Liver (tissue), 3 donors: ENCODE data around the gene ACSL4.

Source experiments
- EGR1 ChIP-seq, 2 donors: IDR thresholded peaks; 2 replicates each; pipeline ENCODE4 v1.6.1; 2016 to 2018; ENCODE audit warnings: antibody characterized with exemption in 2 of 2, low read depth in 2 of 2
- REST ChIP-seq: IDR thresholded peaks from 2 replicates; pipeline ENCODE4 v1.6.1; 2016; ENCODE audit warnings: antibody characterized with exemption, mild to moderate bottlenecking
- SP1 ChIP-seq: IDR thresholded peaks from 2 replicates; pipeline ENCODE4 v1.6.1; 2018; ENCODE audit warnings: antibody characterized with exemption, mild to moderate bottlenecking
- TAF1 ChIP-seq: conservative IDR thresholded peaks from 2 replicates; pipeline ENCODE4 v1.6.1; 2016; ENCODE audit warnings: antibody characterized with exemption, mild to moderate bottlenecking
- TF ChIP-seq, protein P1 (sequence below): fragments of 150-350 bp; IDR thresholded peaks from 2 replicates; pipeline ENCODE4 v1.5.1; 2017; ENCODE audit warnings: improper control_type of control experiment, low read depth, low read length; ENCODE audit not compliant: missing input control
- donor health status: healthy.
- donor health status: healthy.

DNA sequence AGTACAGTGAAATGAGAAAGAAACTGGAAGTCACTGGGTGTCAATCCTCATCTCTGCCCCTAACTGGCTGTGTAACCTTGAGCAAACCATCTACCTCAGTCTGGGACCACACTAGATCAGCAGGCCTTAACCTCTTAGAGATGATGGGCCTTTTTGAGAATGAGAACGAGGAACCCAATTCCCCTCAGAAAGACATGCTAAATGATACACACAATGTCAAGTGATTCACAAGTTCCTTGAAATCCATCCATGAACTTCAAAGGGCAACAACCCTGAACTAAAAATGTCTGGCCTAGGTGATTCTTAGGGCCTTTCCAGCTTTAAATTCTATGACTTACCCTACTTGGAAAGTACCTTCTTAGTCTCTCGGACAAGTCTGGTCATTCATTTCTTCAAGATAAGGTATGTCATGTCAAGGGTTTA is 47.4 kb downstream of the ACSL4 start:
- TF ChIP-seq, protein P1, sequence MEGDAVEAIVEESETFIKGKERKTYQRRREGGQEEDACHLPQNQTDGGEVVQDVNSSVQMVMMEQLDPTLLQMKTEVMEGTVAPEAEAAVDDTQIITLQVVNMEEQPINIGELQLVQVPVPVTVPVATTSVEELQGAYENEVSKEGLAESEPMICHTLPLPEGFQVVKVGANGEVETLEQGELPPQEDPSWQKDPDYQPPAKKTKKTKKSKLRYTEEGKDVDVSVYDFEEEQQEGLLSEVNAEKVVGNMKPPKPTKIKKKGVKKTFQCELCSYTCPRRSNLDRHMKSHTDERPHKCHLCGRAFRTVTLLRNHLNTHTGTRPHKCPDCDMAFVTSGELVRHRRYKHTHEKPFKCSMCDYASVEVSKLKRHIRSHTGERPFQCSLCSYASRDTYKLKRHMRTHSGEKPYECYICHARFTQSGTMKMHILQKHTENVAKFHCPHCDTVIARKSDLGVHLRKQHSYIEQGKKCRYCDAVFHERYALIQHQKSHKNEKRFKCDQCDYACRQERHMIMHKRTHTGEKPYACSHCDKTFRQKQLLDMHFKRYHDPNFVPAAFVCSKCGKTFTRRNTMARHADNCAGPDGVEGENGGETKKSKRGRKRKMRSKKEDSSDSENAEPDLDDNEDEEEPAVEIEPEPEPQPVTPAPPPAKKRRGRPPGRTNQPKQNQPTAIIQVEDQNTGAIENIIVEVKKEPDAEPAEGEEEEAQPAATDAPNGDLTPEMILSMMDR = no peak
- TF ChIP-seq SP1 (no peak), TAF1 (no peak), REST (no peak), EGR1 (IDR thresholded peaks at IDR 0.05; ENCODE audit: low read depth in 2 of 2) (no peak)
